ENCODE results near the gene HHIPL1.

Gene HHIPL1

DNA sequence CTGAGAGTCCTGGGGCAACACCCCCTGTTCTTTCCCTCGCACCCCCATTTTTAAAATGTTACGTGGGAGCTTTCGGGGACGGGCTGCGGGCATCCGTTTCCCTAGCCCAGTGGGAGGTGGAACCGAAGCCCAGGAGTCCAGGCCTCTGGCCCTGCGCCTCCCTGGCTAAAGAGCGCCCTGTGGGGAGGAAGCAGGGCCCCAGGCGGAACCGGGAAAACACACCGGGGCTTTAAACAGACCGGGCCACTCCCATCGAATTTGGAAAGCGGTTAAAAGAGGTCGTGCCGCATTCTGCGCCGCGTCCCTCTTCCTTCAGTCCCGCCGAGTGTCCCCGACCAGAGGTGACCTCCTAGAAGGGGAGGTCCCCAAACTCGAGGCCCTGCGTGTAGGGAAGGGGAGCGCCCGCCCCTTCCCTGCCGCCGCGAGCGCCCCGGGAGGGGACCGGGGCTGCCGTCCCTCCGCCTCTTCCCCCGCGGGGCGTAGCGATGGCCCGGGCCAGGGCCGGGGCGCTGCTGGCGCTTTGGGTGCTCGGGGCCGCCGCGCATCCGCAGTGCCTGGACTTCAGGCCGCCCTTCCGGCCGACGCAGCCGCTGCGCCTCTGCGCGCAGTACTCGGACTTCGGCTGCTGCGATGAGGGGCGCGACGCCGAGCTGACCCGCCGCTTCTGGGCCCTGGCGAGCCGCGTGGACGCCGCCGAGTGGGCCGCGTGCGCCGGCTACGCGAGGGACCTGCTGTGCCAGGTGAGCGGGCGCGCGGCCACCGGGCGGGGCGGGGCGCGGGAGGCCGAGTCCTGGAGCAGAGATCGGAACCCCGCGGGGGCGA, at the start of gene HHIPL1:
Gene HHIPL1 (plus strand): TSS at position 407 of the 822 bp plus-strand sequence. CDS start 79 bp downstream, at position 486.
- no peak within 1 kb of the TSS for H3K27ac ChIP-seq
- TF ChIP-seq, protein P1, sequence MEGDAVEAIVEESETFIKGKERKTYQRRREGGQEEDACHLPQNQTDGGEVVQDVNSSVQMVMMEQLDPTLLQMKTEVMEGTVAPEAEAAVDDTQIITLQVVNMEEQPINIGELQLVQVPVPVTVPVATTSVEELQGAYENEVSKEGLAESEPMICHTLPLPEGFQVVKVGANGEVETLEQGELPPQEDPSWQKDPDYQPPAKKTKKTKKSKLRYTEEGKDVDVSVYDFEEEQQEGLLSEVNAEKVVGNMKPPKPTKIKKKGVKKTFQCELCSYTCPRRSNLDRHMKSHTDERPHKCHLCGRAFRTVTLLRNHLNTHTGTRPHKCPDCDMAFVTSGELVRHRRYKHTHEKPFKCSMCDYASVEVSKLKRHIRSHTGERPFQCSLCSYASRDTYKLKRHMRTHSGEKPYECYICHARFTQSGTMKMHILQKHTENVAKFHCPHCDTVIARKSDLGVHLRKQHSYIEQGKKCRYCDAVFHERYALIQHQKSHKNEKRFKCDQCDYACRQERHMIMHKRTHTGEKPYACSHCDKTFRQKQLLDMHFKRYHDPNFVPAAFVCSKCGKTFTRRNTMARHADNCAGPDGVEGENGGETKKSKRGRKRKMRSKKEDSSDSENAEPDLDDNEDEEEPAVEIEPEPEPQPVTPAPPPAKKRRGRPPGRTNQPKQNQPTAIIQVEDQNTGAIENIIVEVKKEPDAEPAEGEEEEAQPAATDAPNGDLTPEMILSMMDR (IDR thresholded peaks at IDR 0.05): no peak; the same call in 1 of the 2 replicates
- no peak for TF ChIP-seq ZFX (IDR thresholded peaks at IDR 0.05; ENCODE audit: borderline replicate concordance)

DNA sequence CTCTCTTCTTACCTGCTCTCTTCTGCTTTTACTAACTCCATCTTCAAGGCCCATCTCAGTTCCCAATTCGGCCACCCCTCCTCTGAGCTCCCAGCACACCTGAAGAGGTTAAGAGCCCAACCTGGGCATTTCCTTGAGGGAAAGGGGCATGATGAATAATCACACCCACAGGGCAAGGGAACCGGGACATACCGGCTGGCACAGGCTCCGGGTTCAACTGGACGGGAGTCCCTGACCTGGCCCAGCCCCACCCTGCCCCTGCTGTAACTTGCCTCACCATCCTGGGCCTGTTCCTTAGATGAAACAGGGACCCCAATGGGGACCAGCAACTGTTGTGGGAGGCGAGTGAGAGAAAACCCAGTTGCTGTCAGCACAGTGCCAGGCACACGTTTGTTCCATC, 49.4 kb upstream of the HHIPL1 start:
- TF ChIP-seq, protein P1 (IDR thresholded peaks at IDR 0.05): no peak
- TF ChIP-seq ZFX (IDR thresholded peaks at IDR 0.05; ENCODE audit: borderline replicate concordance): no peak
- H3K27ac ChIP-seq: no peak overlapping the region

DNA sequence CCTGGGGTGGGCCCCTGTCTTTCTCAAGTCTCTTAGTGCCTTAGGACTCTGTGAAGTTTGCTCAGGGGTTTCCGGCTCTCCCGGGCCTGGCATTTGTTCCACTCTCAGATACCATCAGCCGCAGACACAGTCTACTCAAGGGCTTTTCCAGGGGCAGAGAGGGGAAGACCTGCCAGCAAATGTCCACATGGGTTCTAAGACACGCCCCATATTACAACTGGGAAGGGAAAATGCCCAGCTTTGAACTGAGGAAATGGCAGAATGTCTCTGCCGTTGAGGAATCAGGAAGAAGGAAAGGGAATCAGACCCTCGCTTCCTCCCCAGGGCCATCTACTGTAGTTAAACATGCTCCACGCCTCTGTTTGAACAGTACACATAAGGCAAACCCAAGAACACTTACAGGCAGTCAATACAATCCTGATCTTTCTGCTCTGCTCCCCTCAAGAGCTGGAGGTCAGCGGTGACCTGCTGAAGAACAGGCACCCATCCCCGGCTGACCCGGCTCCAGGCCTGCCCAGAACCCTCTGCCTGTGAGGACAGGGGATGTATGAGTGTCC, 48.8 kb upstream of the HHIPL1 start:
- no peak overlapping the region for H3K27ac ChIP-seq
- TF ChIP-seq ZFX (IDR thresholded peaks at IDR 0.05; ENCODE audit: borderline replicate concordance): no peak

DNA sequence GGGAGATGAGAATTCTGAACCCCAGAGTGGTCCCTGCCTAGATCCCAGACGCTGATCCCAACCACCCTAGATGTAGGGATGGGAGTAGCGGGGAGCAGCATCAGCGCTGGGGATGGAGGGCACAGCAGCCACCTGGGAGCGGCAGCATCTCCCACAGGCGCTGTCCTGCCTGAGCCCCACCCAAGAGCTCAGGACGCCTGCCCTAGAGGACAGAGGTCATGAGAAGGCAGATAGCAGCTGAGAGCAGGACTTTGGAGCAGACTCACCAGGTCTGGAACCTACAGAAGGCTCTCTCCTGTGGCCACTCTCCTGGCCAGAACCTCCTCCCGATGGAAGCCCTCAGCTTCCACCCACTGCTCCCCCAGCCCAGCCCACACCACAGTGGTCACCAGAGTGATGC, 48.2 kb upstream of the HHIPL1 start:
- no peak overlapping the region for H3K27ac ChIP-seq

DNA sequence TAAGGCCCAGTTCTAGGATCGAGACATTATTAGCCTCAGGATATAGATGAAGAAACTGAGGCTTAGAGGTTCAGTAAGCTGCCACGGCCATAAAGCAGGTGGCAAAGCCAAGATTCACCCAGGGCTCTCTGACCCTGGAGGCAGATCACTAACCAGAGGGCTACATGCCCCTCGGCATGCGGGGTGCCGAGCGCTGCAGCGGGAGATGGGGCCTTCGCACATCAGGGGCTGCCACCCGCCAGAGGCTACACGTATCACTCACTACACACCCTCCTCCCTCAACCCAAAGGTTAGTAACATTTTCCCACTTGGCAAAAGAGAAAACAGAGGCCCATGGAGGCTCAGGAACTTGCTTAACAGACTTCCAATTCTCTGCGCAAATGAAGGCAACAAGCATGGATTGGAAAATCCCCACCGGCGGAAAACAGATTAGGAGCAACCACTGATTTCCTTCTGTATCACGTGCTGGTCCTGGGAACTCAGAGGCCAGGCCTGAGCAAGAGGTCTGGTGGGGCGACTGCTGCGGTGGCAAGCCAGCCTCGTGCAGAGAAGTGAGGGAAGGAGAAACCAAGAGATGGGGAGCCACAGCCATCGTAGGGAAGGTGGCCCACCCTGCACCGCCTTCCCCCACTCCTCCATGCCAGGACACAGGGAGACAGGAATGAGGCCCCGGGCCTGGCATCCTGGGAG, 46.9 kb upstream of the HHIPL1 start:
- H3K27ac ChIP-seq: no peak overlapping the region
- TF ChIP-seq ZFX (IDR thresholded peaks at IDR 0.05; ENCODE audit: borderline replicate concordance): no peak
- TF ChIP-seq, protein P1 (IDR thresholded peaks at IDR 0.05): no peak

More for the DNA sequence above, 48.2 kb upstream of the HHIPL1 start:
- TF ChIP-seq, protein P1 (IDR thresholded peaks at IDR 0.05): no peak
- TF ChIP-seq ZFX (IDR thresholded peaks at IDR 0.05; ENCODE audit: borderline replicate concordance): no peak

DNA sequence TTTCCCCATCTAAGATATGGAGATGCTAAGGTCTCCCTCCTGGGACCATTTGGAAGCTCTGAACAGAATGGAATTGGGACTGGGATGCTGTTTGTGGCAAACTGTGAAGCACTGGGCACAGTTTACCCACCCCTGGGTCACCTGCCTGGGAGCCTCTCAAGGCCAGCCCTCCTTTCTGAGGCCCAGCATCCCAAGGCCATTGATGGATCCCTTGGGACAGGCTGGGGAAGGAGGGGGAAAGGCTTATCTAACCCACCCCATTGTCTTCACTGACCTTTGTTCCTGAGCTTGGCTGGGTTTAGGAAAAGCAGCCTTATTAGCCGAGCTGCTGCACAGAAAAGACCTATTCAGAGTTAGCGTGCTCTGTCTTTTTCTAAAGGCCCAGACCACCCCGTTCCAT, 46.2 kb upstream of the HHIPL1 start:
- TF ChIP-seq, protein P1 (IDR thresholded peaks at IDR 0.05): no peak
- TF ChIP-seq ZFX (IDR thresholded peaks at IDR 0.05; ENCODE audit: borderline replicate concordance): no peak
- no peak overlapping the region for H3K27ac ChIP-seq

DNA sequence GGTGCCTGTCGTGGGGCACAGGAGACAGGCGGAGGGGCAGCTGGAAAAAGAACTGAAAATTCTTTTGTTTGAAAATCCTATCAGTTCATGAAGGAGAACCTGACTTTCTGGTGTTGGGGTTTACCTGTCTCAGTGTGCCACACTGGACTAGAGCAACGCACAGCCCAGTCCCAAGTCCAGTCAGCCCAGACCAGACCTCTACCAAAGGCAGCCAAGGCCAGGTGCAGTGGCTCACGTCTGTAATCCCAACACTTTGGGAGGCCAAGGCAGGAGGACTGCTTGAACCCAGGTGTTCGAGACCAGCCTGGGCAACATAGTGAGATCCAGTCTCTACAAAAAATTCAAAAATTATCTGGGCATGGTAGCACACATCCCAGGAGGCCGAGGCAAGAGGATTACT, 45.5 kb upstream of the HHIPL1 start:
- no peak overlapping the region for H3K27ac ChIP-seq
- TF ChIP-seq, protein P1 (IDR thresholded peaks at IDR 0.05): no peak
- no peak for TF ChIP-seq ZFX (IDR thresholded peaks at IDR 0.05; ENCODE audit: borderline replicate concordance)
